GM18507 (cell line): ENCODE results near the gene ST3GAL2.
A peak's percentile ranks its signal among the peaks of the same experiment; 100 is the strongest.
"Not testable (repeated sequence)": the region's sequence is repeated elsewhere in the genome, so short reads cannot be mapped to it uniquely, and the experiment has no call there.

ENCODE experiments used
- DNase-seq: peaks from one replicate; pipeline ENCODE4 v3.0.0; 2011; ENCODE audit warnings: low read depth; ENCODE audit not compliant: insufficient read length; ENCODE audit errors: extremely low spot score
- FAIRE-seq: peaks from 2 replicates; lab custom pipeline; 2011; peaks lifted over from hg19 to GRCh38; lab: Jason Lieb, UNC

ST3GAL2 gene

GRCh38 chr16:70393662-70394061 is 45.2 kb downstream of the ST3GAL2 start:
- FAIRE-seq (no peak), DNase-seq (no peak)

- FAIRE-seq (no peak), DNase-seq (no peak)
Measured at GRCh38 chr16:70392606-70393005, 46.3 kb downstream of the ST3GAL2 start.

GRCh38 chr16:70391881-70392481 is 46.9 kb downstream of the ST3GAL2 start:
- DNase-seq (no peak), FAIRE-seq (no peak)

DNA sequence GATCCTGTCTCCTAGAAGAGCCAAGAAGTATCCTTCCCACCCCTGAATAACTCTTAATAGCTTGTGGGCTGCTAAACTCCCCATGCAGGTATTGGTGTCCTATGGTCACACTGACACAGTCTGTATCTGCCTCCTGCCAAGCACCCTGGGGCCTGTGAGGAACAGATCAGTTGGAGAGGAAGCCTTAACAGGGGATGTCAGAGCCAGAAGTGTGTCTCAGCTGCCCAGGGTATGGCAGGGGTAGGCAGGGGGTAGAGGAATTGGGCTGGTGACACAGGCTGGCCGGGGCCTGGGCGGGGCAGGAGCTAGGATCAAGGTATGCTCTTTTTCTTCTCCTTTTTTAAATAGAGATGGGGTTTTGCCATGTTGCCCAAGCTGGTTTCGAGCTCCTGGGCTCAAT is 47.5 kb downstream of the ST3GAL2 start:
- no peak for FAIRE-seq
- DNase-seq = no peak

DNA sequence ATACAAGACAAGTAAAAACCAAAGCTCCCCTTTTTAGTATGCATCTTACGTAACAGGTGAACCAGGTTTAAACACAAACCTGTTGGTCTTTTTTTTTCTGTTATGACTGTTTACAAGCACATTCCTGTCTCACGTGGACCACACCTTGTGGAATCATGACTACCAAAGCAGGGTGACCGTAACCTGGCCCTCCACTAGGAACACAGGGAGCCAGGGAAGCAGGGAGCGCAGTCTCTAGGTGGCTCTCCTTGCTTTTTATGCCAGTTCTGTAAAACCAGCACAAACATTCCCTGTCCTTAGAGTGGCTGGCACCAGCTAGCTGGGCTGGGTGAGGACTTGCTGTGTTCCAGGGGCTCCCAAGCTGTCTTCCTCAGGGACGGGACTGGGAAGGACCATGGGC is 48.1 kb downstream of the ST3GAL2 start:
- DNase-seq (no peak), FAIRE-seq (no peak)

GRCh38 chr16:70388006-70388680 is 50.8 kb downstream of the ST3GAL2 start:
- DNase-seq = no peak

GRCh38 chr16:70386289-70386986 is 52.5 kb downstream of the ST3GAL2 start:
- not testable (repeated sequence) for DNase-seq, FAIRE-seq

More at GRCh38 chr16:70388006-70388680, 50.8 kb downstream of the ST3GAL2 start:
- no peak for FAIRE-seq

GRCh38 chr16:70383421-70383960 is 55.4 kb downstream of the ST3GAL2 start:
- FAIRE-seq (no peak), DNase-seq (no peak)

- no peak for DNase-seq
- FAIRE-seq = no peak
Measured at GRCh38 chr16:70381604-70382342, 57.1 kb downstream of the ST3GAL2 start.

GRCh38 chr16:70380919-70381603 is 57.8 kb downstream of the ST3GAL2 start:
- FAIRE-seq = peak; percentile 97
- peak; percentile 91 for DNase-seq

- FAIRE-seq (peak; percentile 84), DNase-seq (no peak)
Measured at GRCh38 chr16:70380248-70380918, 58.5 kb downstream of the ST3GAL2 start.

DNA sequence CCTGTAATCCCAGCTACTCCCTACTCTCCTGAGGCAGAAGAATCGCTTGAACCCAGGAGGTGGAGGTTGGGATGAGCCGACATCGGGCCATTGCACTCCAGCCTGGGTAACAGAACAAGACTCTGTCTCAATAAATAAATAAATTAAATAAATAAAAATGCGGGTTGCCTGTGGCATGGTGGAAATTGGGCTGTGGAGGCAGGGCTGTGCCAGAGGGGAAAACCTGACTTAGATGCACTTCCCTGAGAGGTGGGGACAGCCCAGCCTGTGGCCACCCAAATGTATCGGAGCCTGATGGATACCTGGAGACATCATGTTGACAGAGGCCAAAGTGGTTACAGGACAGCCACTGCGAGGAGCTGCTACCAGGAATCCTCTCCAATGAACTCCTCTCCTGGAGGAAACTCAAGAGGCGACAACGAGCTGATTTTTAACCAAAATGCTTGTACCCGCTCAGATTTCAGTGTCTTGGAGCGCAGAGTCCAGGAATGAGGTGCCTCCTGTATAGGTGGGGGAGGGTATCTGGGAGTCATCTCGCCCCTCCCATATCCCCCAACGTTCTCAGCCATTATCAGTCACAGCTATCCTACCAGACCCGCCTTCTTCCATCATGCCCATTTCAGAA is 59.9 kb downstream of the ST3GAL2 start:
- DNase-seq = no peak
- FAIRE-seq = no peak

DNA sequence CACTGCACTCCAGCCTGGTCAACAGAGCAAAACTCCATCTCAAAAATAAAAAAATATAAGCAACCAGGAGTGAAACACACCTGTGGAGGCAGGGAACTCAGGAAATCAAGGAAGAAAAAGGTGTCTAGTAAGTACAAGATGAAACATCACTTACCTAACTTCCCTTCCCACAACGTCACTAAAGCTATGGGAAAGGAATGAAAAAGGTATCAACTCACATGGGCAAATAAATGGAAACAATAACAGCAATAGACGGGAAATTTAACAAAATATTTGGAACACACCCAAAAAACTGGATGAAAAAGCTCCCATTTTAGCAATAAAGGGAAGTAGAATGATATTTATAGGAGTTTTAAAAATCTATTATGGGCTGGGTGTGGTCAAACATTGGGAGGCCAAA is 61.1 kb downstream of the ST3GAL2 start:
- no peak for DNase-seq
- FAIRE-seq = no peak

DNA sequence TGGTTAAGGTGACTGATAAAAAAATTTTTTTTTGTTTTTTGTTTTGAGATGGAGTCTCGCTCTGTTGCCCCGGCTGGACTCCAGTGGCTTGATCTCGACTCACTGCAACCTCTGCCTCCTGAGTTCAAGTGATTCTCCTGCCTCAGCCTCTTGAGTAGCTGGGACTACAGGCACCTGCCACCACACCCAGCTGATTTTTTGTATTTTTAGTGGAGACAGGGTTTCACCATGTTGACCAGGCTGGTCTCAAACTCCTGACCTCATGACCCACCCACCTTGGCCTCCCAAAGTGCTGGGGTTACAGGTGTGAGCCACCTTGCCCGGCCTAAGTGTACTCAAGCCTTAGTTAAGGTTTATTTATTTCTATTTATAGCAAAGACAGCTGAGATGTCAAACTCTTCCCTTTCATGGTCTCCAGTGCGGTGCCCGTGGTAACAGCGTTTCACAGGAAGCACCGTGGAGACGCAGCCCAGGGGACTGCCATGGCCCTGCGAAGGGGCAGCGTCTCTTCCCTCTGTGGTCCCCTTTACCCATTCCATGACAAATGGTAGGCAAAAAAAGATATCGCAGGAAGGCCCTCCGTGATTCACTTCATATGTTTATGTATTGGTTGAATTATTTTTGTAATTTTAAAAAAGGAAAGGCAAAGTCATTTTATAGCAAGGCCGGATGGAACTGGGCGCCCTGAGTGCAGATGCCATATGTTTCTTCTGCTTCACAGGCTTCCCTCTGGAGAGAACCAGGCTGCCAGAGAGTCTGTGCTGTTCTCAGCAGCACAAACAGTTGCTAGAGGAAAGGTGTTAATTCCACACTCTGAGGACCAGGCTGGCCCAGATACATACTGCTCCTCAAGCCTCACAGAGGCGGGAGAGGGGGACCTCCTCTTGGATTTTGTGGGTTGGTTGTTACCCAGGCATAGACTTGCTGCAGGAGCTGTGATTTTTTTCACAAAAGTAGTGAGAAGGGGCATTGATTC is 63.0 kb downstream of the ST3GAL2 start:
- no peak for FAIRE-seq

DNA sequence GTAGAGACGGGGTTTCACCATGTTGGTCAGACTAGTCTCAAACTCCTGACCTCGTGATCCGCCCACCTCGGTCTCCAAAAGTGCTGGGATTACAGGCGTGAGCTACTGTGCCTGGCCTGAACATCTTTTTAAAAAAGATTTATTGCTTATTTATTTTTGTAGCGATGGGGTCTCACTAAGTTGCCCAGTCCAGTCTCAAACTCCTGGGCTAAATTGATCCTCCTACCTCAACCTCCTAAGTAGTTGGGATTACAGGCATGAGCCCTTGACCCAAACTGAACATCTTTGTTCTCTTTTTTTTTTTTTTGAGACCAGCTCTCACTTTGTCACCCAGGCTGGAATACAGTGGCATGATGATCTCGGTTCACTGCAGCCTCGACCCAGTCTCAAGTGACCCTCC is 64.7 kb downstream of the ST3GAL2 start:
- FAIRE-seq = no peak
- DNase-seq = no peak

More for the DNA sequence above, 63.0 kb downstream of the ST3GAL2 start:
- no peak for DNase-seq

GRCh38 chr16:70372921-70373728 is 65.8 kb downstream of the ST3GAL2 start:
- DNase-seq = no peak
- no peak for FAIRE-seq
